NCI-H2227 (cell line): ENCODE measurements around the gene RGPD3.
"Not testable (repeated sequence)": the region's sequence is repeated elsewhere in the genome, so short reads cannot be mapped to it uniquely, and the experiment has no call there.

Experiments
- DNase-seq: peaks from one replicate; lab custom pipeline; 2025; ENCODE audit not compliant: unreplicated experiment; lab: John Stamatoyannopoulos, UW

RGPD3 gene

DNA sequence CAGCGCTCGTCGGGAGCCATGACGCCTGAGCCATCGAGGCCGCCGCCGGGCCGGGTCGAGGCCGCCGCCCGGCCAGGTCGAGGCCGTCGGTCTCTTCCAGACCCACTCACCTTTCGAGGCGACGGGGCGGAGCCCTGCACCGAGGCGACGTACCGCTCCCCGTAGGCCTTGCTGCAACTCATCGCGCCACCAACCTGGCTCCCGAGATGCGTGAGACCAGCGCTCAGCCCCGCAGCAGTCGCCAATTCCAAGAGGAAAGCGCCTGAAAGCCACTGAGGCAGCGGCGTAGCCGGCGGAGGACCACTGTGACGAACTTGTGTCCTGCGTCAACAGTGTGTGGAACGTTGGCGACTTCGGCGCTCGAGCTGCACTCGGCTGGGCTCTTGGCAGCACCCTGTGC, at the start of gene RGPD3:
Gene RGPD3 (minus strand): TSS at position 307 of the 400 bp plus-strand sequence. CDS start 125 bp downstream, at position 182.
- DNase-seq, result not testable (repeated sequence)

DNA sequence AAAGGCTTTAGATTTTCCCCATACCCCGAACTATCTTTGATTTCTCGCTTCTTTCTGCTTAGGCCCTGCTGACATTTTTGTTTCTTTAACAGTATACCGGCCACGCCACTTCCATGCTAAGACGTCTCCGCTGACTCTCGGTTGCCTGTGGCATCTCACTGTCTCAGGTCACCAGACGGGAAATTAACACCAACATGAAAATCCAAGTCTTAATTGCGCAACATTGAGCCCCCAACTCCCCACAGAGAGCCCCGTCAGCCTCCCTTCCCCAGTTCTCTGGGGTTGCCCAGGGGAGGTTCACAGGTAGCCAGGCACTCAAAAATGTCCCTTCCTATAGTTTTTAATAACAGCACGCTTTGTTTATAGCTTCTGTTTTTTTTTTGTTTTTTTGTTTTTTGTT, 49.1 kb upstream of the RGPD3 start:
- no peak for DNase-seq

DNA sequence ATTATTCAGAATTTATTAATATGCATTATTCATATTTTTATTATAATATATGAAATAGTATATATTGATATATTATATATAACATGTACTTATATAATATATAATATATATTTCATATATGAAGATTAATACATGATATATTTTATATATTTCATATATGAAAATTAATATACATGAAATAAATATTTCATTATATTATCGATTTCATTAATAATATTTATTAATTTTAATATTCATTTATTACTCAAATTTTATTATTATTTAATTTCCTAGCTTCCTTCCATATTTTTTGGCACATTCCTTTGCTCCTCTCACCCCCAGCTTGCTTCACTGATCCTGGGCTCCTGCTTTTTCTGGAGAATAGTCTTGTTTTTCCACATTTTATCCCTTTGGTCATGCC, 48.7 kb upstream of the RGPD3 start:
- DNase-seq, result no peak

DNA sequence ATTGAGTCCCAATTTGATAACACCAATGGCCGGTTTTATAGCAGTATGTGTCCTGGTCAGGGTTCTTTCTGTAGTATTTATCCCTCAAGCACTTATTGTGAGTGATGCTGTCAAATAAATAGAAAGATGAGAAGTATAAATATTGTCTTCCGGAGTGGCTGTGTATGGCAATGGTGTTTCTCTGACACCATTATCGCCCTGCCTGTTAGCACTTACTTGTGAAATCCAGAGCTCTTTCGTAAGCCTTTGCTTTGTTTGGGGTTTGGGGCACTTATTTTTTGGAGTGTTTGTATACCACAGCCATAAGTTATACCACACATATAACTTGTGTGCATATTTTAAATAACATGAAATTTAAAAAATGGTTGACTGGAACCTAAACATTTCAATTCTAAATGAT, 48.2 kb upstream of the RGPD3 start:
- DNase-seq, result no peak

DNA sequence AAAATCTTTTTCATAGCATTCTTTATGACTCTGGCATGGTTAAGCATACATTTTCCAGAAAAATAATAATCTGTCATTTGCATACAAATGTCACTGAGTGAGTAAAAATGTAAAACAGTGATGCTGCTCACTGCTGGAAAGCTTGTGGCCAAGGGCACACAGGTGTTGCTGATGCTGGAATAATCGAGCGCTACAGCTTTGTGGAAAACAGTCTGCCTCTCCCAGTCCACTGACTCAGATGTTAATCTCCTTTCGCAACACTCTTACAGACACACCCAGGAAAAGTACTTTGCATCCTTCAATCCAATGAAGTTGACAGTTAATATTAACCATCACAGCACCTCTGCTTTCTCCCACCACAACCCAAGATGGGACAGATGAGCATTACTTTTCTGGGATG, 46.6 kb upstream of the RGPD3 start:
- DNase-seq, result not testable (repeated sequence)

DNA sequence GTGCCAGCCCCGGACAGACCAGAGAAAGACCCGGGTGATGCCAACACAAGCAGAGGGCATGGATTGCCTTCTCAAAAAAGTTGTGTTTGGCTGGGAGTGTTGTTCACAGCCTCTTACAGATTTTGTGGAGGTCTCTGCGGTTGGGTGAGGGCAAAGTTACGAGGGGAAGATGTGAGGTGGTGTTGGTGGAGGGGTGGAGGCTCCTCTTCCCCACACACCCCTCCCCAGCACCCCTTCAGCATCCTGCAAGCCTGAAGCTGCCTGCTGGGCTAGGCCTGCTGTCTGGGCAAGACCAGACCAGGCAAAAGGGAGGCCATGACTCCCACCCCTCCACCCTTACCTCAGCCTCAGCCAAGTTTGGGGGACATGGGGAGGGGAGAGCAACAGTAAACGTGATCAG, 45.2 kb upstream of the RGPD3 start:
- DNase-seq, result not testable (repeated sequence)

DNA sequence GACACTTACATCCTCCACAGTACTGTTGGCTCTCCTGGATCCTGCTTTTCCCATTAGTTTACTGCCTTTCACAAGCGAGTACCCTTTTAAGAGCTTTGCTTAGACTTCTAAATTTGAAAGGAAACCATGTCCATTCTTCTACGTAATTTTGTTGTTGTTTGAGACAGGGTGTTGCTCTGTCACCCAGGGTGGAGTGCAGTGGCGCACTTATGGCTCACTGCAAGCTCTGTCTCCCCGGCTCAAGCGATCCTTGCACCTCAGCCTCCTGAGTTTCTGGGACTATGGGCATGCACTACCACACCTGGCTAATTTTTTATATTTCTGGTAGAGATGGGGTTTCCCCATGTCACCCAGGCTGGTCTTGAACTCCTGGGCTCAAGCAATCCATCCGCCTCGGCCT, 43.7 kb upstream of the RGPD3 start:
- not testable (repeated sequence) for DNase-seq

DNA sequence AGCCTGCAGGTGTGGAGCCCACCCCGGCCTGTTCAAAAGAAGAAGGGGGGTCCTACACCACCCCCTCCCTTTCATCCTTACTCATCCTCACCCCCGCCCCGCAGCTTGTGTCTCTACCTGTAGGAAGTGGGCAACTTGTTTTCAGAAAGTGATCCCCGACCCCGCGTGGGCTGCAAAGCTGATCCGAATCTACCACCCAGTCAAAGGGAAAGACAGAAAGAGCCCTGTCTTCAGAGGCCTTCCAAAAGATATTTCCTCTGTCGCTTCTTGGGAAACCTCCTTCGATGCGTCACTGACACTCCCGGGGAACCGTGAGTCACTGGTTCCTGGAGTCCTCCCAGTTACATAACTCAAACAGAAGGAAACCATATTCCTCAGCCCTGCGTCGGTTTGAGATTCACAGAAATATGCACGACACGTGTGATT, 43.3 kb upstream of the RGPD3 start:
- DNase-seq, result not testable (repeated sequence)

DNA sequence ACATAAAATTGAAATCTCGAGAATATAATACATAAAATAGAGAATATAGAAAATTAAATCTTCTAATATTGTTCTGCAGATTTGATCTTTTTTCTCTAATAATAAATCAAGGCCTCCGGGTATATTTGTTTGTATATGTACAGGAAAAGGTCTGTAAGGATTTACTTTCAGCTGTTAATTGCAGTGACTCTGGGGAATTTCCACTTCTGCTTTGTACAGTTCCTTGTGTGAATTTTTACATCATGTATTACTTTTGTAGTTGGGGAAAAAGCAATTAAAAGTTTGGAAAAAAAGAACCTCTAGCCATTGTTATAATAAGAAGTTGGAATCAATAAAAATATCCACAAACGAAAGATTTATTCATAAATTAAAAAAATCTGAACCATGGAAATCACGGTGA, 42.6 kb upstream of the RGPD3 start:
- not testable (repeated sequence) for DNase-seq

DNA sequence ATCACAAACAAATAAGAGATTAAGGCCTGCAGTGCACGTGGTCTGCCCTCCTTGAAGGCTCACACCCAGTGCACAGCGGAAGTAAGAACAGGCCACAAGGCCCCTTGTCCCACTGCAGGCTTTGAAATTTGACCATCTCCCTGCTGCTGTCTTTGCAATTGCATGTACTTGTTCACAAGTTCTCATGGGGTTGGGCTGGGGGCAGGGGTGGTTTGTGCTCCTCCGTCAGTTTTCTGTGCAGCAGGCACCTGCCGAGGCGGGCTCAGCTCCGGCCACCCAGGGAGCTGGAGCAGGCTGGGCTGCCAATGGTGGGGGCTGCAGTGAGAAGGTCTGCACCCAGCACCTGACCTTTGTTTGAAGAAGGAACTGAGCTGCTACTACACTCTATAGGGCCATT, 41.2 kb upstream of the RGPD3 start:
- DNase-seq, result not testable (repeated sequence)

DNA sequence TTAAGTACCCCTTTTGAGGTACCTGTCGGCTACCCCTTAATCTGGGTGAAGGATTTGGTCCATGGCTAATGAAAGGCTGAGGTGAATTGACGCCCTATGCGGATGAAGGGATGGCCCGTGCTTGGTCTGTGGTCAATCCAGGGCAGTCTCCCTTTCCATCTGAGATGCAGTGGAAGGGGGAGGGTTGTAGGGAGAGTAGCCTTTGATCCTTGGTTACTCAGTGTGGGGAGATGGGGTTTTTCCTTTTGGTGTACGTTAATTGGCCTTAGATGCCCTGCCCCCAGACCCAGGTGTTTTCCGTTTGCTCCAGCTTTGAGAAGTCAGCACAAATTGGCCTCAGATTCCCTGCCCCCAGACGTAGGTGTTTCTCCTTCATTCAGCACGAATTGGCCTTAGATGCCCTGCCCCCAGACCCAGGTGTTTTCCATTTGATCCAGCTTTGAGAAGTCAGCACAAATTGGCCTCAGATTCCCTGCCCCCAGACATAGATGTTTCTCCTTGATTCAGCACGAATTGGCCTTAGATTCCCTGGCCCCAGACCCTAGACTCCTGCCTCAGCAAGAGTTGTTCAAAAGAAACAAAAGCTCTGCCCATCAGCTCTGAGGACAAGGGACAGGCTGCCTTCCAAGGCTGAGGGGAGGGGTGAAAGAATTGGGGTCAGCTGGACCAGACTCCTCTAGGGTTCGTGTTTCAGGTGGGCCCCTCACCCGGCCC, 40.6 kb upstream of the RGPD3 start:
- not testable (repeated sequence) for DNase-seq

DNA sequence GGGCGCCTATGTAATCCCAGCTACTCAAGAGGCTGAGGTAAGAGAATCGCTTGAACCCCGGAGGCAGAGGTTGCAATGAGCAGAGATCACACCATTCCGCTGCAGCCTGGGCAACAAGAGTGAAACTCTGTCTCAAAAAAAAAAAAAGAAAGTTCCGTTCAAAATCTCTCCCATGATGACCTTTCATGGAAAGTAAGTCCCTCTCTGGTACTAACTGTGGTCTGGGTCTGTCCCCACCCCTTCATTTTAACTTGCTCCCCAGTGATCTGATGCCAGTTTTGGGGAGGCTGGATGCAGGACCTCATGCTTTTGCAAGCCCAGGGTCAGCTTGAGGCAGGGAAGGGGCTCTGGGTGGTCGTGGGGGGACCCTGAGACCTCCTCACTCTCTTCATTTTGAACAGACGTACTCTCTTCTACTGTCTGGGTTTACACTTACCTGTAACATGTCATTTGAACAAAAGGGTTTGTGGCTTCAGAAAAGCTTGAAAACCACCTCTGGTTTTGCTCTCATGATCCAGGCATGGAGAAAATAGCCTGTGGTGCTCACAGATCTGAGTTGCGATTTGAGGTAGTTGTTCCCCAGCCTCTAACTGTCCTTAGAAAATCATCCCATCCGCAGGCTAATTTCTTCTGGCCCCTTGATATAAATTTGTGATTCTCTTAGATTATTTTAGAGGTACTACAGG, 37.9 kb upstream of the RGPD3 start:
- not testable (repeated sequence) for DNase-seq

DNA sequence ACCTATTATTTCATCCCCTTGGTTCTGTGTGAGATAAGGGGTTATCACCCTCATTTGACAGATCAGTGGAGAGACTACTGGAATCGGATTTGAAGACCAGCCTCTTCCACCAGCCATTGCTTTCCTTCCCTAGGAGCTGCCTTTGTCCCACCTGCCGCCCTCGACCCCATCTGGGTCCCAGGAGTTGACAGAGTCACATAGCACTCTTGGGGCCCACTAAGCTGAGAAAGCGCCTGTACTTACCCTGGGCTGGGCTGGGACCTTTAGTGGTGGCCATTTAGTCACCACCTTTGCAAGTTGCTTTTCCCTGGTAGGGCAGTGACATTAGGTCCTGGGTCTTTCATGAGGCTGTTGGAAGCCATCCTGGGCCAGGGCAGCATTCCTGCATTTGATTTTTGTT, 36.6 kb upstream of the RGPD3 start:
- not testable (repeated sequence) for DNase-seq

DNA sequence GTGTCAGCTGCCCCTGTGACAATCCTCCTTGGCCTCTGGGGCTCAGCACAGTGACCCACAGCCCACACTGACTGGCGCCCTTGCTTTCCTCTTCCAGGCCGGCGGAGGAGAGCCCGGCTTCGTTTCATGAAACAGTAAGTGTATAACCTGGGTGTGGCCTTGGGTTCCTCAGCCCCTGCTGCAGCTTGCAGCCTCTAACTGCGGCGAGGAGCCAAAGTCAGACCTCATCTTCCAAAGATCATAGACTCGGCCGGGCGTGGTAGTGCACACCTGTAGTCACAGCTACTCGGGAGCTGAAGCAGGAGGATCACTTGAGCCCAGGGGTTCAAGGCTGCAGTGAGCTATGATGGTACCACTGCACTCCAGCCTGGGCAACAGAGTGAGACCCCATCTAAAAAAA, 36.0 kb upstream of the RGPD3 start:
- DNase-seq, result not testable (repeated sequence)

DNA sequence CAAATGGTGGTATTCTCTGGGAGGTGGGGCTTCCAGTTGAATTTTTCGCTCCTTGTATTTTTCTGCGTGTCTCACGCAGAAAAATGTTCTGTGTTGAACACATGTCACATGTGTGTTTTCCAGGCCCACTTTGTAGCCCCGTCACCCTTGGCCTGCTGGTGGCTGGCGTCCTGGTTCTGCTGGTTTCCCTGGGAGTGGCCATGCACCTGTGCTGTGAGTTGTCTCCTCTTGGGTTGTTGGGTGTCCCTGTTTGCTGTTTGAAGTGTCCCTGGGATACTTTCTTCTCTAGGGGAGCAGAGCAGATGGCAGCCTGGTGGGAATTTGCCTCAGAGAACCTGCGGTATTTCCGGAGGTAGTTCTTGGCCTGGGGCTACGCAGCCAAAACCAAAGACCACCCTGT, 34.1 kb upstream of the RGPD3 start:
- DNase-seq, result not testable (repeated sequence)

DNA sequence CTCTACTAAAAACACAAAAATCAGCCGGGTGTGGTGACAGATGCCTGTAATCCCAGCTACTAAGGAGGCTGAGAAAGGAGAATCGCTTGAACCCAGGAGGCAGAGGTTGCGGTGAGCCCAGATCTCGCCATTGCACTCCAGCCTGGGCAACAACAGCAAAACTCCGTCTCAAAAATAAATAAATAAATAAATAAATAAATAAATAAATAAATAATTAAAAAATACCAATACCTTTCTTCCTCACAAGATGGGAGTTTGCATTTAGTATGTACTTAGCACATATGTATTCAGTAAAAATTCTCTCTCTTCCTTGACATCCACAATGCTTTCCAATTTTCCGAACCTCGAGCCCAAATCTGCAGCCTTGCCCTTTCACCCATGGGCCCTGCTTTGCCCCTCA, 32.1 kb upstream of the RGPD3 start:
- DNase-seq, result not testable (repeated sequence)

DNA sequence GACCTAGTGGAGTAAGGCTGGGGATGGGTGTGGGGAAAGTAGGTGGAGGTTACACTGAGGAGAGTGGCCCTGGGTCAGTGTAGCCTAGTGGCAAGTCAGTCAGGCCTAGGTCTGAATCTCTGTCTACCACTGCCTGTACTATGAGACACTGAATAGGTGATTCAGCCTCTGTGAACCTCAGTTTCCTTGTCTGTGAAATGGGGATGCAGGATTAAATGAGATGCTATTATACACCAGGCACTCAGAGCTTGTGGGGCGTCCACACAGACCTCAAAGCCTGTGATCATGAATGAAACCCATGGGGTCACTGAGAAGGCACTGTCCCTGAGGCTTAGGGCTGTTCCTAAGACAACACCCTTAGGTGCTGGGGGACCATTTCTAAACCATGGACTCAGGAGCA, 30.3 kb upstream of the RGPD3 start:
- DNase-seq, result not testable (repeated sequence)

DNA sequence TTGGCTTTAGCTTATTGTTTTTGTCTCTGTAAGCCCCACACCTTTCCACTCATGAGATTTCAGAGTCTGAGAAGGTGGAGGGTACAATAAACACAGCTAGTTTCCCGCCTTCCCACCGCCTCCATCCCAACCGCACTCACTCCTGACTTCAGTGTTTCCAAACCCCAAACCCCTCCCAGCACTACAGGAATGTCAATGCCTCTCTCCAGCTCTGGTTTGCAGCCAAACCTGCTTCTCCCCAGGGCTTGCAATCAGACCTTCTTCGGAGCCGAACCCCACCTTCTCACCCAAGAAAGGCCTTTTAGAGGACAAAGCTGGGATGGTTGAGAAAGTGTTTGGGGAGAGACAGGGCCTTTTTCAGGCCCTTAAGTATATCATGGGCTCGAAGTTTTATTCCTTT, 24.7 kb upstream of the RGPD3 start:
- not testable (repeated sequence) for DNase-seq

DNA sequence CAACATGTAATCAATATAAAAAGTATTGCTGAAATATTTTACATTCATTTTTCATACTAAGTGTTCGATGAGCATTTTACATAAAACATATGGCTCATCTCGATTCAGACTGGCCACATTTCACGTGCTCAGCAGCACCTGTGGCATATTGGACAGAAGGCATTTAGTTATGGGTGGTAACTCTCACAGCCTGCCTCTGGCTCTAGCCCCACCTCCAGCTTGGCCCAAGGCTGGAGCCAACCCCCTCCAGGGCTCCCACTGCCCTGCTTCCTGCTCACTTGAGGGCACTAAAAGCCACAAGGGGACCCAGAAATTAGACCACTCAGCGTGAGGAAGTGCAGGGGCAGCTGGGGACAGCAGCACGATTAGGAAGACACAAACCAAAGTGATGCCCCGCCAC, 24.2 kb upstream of the RGPD3 start:
- DNase-seq, result not testable (repeated sequence)

DNA sequence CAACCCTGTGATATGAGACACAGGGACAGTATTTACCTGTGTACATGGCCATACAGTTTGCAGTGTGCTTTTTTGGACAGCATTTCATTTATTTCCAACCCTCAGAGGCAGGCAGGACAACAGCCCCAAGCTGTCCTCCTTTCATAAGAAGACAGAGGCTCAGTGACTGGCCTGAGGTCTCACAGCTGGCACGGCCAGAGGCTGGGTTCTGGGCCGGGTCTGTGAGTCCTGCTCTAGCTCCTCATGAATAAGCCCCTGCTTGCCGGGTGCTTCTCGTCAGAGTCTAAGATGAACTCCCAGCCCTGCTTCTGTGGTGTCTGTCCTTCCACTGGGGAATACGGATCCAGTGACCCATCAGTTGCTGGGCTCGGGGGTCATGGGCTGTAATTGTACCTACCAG, 21.5 kb upstream of the RGPD3 start:
- not testable (repeated sequence) for DNase-seq

DNA sequence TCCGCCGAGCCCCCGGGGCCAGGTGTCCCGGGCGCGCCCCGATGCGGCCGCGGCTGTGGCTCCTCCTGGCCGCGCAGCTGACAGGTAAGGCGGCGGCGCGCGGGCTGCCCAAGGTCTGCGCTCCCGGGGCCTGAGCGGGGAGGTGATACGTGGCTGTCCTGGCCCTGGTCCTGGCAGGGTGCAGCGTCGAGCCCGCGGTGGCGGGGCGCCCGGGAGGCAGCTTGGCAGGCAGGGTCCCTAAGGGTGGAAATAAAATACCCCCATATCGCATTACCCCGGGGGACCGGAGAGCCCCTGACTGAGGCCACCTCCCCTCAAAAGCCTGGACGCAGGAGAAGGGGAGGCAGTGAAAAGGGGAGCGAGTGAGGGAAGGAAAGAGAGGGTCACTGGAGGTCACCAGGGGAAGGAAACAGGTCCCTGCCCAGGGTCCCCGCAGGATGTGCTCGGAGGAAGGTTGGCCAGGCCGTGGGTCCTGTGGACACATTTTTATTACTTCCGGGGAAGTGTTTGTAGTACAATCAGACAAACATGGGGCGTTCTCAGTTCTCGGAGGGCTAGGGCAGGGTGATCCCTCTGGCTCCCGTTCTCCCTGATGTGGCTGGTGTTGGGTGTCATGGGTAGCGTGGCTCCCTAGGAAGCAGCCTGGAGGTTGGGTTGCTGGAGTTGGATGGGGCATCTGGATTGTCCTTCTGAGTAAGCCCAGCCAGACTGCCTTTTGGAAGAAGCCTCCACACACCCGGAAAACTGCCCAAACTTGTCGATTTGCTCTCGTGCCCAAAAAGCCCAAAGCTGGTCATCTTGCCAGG, 19.4 kb upstream of the RGPD3 start:
- DNase-seq, result not testable (repeated sequence)
